GM12892 (cell line): ENCODE measurements around the gene TMCO6.

Experiments used
- POLR2A ChIP-seq: IDR thresholded peaks from 2 replicates; pipeline ENCODE4 v1.6.1; 2011; ENCODE audit warnings: low read depth, low read length, control low read depth
- POLR2AphosphoS5 ChIP-seq: IDR thresholded peaks from 2 replicates; pipeline ENCODE4 v1.6.1; 2011; ENCODE audit warnings: low read depth, low read length, control low read depth

DNA sequence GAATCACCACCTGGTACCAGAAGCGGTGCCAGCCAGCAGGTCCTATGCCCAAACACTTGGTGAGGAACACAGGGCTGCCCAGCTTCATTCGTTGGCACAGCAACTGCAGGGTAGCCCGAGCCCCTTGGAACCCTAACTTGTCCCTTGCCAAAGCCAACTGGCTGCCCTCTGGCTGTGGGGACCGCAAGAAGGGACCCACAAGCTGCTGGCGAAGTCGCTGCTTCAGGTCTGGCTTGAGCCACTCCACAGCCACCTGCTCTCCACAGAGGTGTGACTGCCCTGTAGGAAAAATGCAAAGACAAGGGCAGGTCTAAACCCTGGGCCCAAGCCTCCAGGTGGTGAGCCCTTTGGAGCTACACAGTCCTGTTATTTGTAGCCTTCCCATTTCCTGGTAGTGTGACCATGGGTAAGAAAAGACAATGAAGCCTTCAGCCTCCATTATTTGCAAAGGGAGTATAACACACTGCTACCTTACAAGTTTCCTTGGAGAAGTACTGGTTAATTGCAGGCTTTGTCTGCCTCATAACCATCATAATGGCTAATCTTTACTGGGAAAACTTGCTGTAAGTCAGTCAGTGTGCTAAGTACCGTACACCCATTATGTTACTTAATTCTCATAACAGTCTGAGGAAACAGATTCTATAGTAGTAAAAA, 32.3 kb downstream of the TMCO6 start:
- TF ChIP-seq POLR2AphosphoS5 (no peak), POLR2A (no peak)
